Measurements from ENCODE around the gene TMEM245. TPM values are rescaled to one million over a fixed set of nuclear protein-coding genes. Genes with fewer than 3 reads are reported as not detected.

TMEM245 gene
- total RNA-seq, 2 experiments from 2014 or later = 22.6 to 24.4 TPM

DNA sequence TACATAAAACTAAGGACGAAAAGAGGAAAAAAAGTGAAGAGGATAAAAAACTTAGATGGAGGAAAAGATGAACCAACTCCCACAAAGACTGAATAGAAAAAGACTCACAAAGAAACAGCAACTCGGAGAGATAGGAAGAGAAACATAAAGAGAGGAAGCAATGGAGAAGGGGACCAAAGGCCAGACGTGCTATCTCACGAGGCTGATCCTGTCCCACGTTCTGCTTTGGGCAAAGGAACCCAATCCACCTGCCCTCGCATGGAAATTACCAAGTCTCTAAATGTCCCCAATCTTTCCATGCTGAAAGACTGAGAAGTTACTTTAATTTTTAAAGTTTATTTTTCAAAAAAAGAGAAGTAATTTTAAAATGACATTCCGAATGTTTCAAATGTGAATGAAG is 36.6 kb downstream of the TMEM245 start:
- no peaks in the 10 kb centered on the region for H3K27me3 Mint-ChIP-seq
- Histone ChIP-seq H3K4me3 (ENCODE audit: low read length) (no peak overlapping the region), H3K27me3 (ENCODE audit: control insufficient read depth in 1 of 2, insufficient read depth in 2 of 2, low read length in 2 of 2) (no peaks in the 10 kb centered on the region), H3K27ac (ENCODE audit: low read depth in 1 of 2, low read length in 2 of 2) (no peak overlapping the region), H3K9me3 (ENCODE audit: control insufficient read depth in 1 of 2, insufficient read depth in 1 of 2, low read length in 2 of 2) (no peaks in the 10 kb centered on the region), H3K4me1 (ENCODE audit: insufficient read depth, low read length) (no peaks in the 10 kb centered on the region), H3K36me3 (ENCODE audit: insufficient read depth, low read length) (peaks cover 74% of the 10 kb centered on the region)
- no peak overlapping the region for H3K4me3 Mint-ChIP-seq
- peaks cover 22% of the 10 kb centered on the region for H3K4me1 Mint-ChIP-seq (ENCODE audit: low read depth)
- TF ChIP-seq, protein P1, sequence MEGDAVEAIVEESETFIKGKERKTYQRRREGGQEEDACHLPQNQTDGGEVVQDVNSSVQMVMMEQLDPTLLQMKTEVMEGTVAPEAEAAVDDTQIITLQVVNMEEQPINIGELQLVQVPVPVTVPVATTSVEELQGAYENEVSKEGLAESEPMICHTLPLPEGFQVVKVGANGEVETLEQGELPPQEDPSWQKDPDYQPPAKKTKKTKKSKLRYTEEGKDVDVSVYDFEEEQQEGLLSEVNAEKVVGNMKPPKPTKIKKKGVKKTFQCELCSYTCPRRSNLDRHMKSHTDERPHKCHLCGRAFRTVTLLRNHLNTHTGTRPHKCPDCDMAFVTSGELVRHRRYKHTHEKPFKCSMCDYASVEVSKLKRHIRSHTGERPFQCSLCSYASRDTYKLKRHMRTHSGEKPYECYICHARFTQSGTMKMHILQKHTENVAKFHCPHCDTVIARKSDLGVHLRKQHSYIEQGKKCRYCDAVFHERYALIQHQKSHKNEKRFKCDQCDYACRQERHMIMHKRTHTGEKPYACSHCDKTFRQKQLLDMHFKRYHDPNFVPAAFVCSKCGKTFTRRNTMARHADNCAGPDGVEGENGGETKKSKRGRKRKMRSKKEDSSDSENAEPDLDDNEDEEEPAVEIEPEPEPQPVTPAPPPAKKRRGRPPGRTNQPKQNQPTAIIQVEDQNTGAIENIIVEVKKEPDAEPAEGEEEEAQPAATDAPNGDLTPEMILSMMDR (IDR thresholded peaks at IDR 0.05) = no peak
- intact Hi-C loops (cut with DNase I, micrococcal nuclease) = loop anchor here in 1 of 2 experiments (5.0 kb wide), 1 partner anchor 34 kb away; the partner anchor contains the start of gene TMEM245
- DNase-seq = no peak
- ATAC-seq (ENCODE audit: poor library complexity) = no peak
- H3K27ac Mint-ChIP-seq = no peak overlapping the region
- CTCF ChIA-PET = no interaction called here
- peaks cover 96% of the 10 kb centered on the region for H3K36me3 Mint-ChIP-seq (ENCODE audit: low read depth)
- H3K9me3 Mint-ChIP-seq = no peaks in the 10 kb centered on the region
- POLR2A ChIA-PET = interaction anchor here (1.5 kb wide), 1 partner anchor 16 kb away, joined by 4 read pairs; no protein-coding TSS in a partner anchor

DNA sequence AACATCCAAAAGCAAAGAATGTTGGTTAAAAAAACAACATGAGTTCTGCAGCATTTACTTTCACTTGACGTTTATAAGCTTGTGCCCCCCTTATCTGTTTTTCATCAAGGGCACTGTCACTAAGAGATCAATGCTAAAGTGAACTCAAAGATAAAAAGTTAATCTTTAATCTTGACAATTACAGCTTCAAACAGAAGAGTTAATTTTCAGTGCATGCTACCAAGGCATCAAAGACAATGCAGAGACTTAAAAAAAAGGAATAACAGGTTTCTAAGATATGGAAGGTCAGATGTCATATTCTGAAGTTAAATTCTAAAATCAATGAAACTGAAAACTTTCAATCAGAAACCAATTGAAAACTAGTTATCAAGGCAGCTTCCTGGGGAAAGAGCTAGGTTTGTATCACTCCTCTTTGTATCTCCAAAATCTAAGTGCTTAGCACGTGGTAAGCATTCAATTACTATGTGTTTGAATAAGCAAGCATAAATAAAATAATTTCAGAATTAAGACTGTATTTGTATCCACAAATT is 37.6 kb downstream of the TMEM245 start:
- no peaks in the 10 kb centered on the region for H3K27me3 ChIP-seq (ENCODE audit: control insufficient read depth in 1 of 2, insufficient read depth in 2 of 2, low read length in 2 of 2)
- TF ChIP-seq, protein P1 (IDR thresholded peaks at IDR 0.05) = no peak
- ChIA-PET POLR2A (interaction anchor here (1.5 kb wide), 1 partner anchor 15 kb away, joined by 4 read pairs; no protein-coding TSS in a partner anchor), CTCF (interaction anchor here (0.9 kb wide), 1 partner anchor 36 kb away, joined by 3 read pairs; no protein-coding TSS in a partner anchor)
- Mint-ChIP-seq H3K4me3 (no peak overlapping the region), H3K4me1 (ENCODE audit: low read depth) (peaks cover 14% of the 10 kb centered on the region), H3K9me3 (no peaks in the 10 kb centered on the region), H3K27me3 (no peaks in the 10 kb centered on the region), H3K36me3 (ENCODE audit: low read depth) (peaks cover 96% of the 10 kb centered on the region), H3K27ac (no peak overlapping the region)
- intact Hi-C loops (cut with DNase I, micrococcal nuclease) = loop anchor here in 1 of 2 experiments (5.0 kb wide), 1 partner anchor 35 kb away; the partner anchor contains the start of gene TMEM245
- H3K27ac ChIP-seq (ENCODE audit: low read depth in 1 of 2, low read length in 2 of 2) = no peak overlapping the region
- H3K36me3 ChIP-seq (ENCODE audit: insufficient read depth, low read length) = peaks cover 72% of the 10 kb centered on the region
- ATAC-seq (ENCODE audit: poor library complexity) (no peak), DNase-seq (no peak)
- no peaks in the 10 kb centered on the region for H3K4me1 ChIP-seq (ENCODE audit: insufficient read depth, low read length)
- H3K4me3 ChIP-seq (ENCODE audit: low read length) = no peak overlapping the region
- no peaks in the 10 kb centered on the region for H3K9me3 ChIP-seq (ENCODE audit: control insufficient read depth in 1 of 2, insufficient read depth in 1 of 2, low read length in 2 of 2)

DNA sequence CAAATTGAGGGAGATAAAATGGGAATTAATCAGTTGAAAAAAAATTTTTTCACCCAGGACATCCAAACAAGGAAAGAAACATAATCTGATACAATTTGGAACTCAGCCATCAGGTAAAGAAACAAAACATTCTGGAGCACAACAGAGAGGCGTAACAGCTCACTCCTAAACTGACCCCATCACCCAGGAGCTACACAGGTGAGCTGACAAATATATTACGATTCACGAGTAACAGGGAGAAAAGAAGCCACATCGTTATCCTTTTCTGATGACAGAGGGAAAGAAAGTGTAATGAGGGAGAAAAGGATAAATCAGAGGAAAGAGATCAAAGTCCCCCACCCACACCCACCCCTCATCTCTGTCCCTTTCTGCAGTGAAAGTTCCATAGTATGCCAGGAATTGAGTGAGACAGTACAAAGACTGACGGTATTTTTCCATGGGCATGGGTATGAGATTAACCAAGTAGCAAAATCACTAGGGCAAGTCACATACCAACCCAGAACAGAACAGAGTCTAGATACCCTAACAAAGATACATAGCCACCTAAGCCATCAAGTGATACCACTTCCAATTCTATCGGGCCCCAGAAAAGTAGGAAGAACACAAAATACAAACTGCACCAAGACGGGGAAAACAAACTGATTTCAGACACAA is 45.4 kb downstream of the TMEM245 start:
- peaks cover 76% of the 10 kb centered on the region for H3K36me3 Mint-ChIP-seq (ENCODE audit: low read depth)
- Histone ChIP-seq H3K4me3 (ENCODE audit: low read length) (no peak overlapping the region), H3K27ac (ENCODE audit: low read depth in 1 of 2, low read length in 2 of 2) (no peak overlapping the region), H3K9me3 (ENCODE audit: control insufficient read depth in 1 of 2, insufficient read depth in 1 of 2, low read length in 2 of 2) (no peaks in the 10 kb centered on the region), H3K27me3 (ENCODE audit: control insufficient read depth in 1 of 2, insufficient read depth in 2 of 2, low read length in 2 of 2) (no peaks in the 10 kb centered on the region), H3K4me1 (ENCODE audit: insufficient read depth, low read length) (no peaks in the 10 kb centered on the region), H3K36me3 (ENCODE audit: insufficient read depth, low read length) (peaks cover 61% of the 10 kb centered on the region)
- H3K27me3 Mint-ChIP-seq = no peaks in the 10 kb centered on the region
- no peak overlapping the region for H3K4me3 Mint-ChIP-seq
- no peak overlapping the region for H3K27ac Mint-ChIP-seq
- TF ChIP-seq, protein P1 (IDR thresholded peaks at IDR 0.05) = no peak
- no peaks in the 10 kb centered on the region for H3K9me3 Mint-ChIP-seq
- DNase-seq (no peak), ATAC-seq (ENCODE audit: poor library complexity) (no peak)
- ChIA-PET CTCF (interaction anchor here (1.4 kb wide), 1 partner anchor 13 kb away, joined by 3 read pairs; no protein-coding TSS in a partner anchor), POLR2A (interaction anchor here (1.7 kb wide), 1 partner anchor 45 kb away, joined by 8 read pairs; the partner anchor contains the start of gene TMEM245)
- H3K4me1 Mint-ChIP-seq (ENCODE audit: low read depth) = no peaks in the 10 kb centered on the region
- intact Hi-C loops (cut with DNase I, micrococcal nuclease) = loop anchor here in 1 of 2 experiments (5.0 kb wide), 1 partner anchor 43 kb away; the partner anchor contains the start of gene TMEM245
